Measurements from ENCODE around the gene BMPR1B. TPM values are rescaled to one million over a fixed set of nuclear protein-coding genes. Genes with fewer than 3 reads are reported as not detected.

Gene BMPR1B
- total RNA-seq, 2 donors from 2014 or later, result 0.10 to 0.24 TPM

DNA sequence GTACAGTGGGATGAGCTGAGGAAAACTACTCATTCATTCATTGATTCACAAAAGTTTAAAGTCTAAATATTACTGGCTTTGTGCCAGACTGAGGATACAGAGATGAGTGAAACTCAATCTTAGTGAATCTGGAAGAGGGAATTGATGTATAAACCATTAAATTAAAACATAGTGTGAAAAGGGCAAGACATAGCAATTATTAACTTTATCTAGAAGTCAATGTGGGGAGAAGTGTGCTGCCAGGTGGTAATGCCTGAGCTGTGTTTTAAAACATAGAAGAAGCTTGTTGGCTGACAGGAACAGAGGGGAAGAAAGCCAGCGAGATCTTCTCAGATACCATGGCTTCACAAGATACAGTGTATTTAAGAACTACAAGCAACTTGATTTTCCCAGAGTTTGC lies 153.4 kb downstream of the BMPR1B start:
- intact Hi-C loops (cut with DNase I), result no loop called here
- no peaks in the 10 kb centered on the region for H3K27me3 ChIP-seq
- no peaks in the 10 kb centered on the region for H3K9me3 ChIP-seq
- H3K4me1 ChIP-seq, result no peaks in the 10 kb centered on the region
- no peak overlapping the region for H3K9ac ChIP-seq (ENCODE audit: low read depth in 2 of 2, low read length in 2 of 2)
- H3K4me3 ChIP-seq, result no peak overlapping the region
- no peak for DNase-seq
- TF ChIP-seq, protein P1, sequence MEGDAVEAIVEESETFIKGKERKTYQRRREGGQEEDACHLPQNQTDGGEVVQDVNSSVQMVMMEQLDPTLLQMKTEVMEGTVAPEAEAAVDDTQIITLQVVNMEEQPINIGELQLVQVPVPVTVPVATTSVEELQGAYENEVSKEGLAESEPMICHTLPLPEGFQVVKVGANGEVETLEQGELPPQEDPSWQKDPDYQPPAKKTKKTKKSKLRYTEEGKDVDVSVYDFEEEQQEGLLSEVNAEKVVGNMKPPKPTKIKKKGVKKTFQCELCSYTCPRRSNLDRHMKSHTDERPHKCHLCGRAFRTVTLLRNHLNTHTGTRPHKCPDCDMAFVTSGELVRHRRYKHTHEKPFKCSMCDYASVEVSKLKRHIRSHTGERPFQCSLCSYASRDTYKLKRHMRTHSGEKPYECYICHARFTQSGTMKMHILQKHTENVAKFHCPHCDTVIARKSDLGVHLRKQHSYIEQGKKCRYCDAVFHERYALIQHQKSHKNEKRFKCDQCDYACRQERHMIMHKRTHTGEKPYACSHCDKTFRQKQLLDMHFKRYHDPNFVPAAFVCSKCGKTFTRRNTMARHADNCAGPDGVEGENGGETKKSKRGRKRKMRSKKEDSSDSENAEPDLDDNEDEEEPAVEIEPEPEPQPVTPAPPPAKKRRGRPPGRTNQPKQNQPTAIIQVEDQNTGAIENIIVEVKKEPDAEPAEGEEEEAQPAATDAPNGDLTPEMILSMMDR (IDR thresholded peaks at IDR 0.05), result no peak
- no peak overlapping the region for H3K27ac ChIP-seq
- no peaks in the 10 kb centered on the region for H3K36me3 ChIP-seq

DNA sequence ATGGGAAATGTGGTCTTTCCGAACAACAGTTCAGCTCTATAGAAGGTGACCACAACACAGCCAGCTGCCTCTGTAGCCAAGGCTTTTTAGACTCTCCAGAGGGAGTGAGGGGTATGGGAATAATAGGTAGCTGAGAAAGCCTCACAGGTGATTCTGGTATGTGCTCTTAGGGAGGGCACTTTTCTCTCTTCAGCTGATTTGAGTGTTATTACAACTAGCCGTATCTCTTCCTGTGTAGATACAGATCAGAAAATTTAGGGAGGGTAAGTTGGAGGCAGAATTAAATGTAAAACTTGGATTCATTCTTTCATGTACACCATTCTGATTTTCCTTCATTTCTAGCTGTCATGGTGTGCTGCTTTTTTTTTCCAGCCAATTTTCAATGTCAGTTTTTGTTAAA lies 154.9 kb downstream of the BMPR1B start:
- Histone ChIP-seq H3K4me3 (no peak overlapping the region), H3K9ac (ENCODE audit: low read depth in 2 of 2, low read length in 2 of 2) (no peak overlapping the region), H3K36me3 (no peaks in the 10 kb centered on the region), H3K9me3 (no peaks in the 10 kb centered on the region), H3K4me1 (no peaks in the 10 kb centered on the region), H3K27ac (no peak overlapping the region), H3K27me3 (no peaks in the 10 kb centered on the region)
- TF ChIP-seq, protein P1 (IDR thresholded peaks at IDR 0.05), result no peak
- intact Hi-C loops (cut with DNase I), result no loop called here
- DNase-seq, result no peak

DNA sequence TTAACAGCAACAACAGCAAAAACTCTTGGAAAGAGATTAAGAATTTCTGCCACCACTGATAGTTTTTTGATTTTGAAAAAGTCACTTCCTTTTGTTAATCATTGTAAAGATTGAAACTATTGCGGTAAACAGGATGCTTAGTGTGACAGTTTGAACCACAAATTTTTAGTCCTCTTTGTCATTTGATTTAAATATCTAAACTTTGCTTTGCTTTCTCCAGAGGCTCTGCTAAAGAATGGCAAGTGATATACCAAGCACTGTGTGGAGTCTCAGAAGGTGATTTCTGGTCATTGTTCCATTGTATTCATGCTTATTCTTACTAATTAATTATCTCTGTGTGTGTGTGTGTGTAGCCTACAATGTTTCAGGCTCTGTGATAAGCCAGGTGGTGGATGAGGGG lies 155.6 kb downstream of the BMPR1B start:
- no peak overlapping the region for H3K27ac ChIP-seq
- no peaks in the 10 kb centered on the region for H3K9me3 ChIP-seq
- no peak for DNase-seq
- H3K4me1 ChIP-seq, result no peaks in the 10 kb centered on the region
- TF ChIP-seq, protein P1 (IDR thresholded peaks at IDR 0.05), result no peak
- H3K9ac ChIP-seq (ENCODE audit: low read depth in 2 of 2, low read length in 2 of 2), result no peak overlapping the region
- H3K4me3 ChIP-seq, result no peak overlapping the region
- intact Hi-C loops (cut with DNase I), result no loop called here
- H3K36me3 ChIP-seq, result no peaks in the 10 kb centered on the region
- no peaks in the 10 kb centered on the region for H3K27me3 ChIP-seq

DNA sequence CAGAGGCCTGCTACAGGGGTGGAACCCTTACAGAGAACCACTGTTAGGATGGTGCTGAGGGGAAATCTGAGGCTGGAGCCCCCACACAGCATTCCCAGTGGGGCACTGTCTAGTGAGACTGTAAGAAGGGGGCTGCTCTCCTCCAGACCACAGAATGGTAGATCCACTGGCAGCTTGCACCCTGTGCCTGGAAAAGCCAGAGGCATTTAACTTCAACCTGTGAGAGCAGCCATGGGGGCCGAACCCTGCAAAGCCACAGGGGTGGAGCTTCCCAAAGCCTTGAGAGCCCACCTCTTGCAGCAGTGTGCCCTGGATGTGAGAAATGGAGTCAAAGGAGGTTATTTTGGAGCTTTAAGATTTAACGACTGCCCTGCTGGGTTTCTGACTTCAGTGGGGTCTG lies 159.4 kb downstream of the BMPR1B start:
- intact Hi-C loops (cut with DNase I), result no loop called here
- TF ChIP-seq, protein P1 (IDR thresholded peaks at IDR 0.05), result no peak
- no peaks in the 10 kb centered on the region for H3K27me3 ChIP-seq
- H3K27ac ChIP-seq, result no peak overlapping the region
- no peaks in the 10 kb centered on the region for H3K9me3 ChIP-seq
- DNase-seq, result no peak
- no peaks in the 10 kb centered on the region for H3K36me3 ChIP-seq
- H3K4me3 ChIP-seq, result no peak overlapping the region
- no peak overlapping the region for H3K9ac ChIP-seq (ENCODE audit: low read depth in 2 of 2, low read length in 2 of 2)
- no peaks in the 10 kb centered on the region for H3K4me1 ChIP-seq

DNA sequence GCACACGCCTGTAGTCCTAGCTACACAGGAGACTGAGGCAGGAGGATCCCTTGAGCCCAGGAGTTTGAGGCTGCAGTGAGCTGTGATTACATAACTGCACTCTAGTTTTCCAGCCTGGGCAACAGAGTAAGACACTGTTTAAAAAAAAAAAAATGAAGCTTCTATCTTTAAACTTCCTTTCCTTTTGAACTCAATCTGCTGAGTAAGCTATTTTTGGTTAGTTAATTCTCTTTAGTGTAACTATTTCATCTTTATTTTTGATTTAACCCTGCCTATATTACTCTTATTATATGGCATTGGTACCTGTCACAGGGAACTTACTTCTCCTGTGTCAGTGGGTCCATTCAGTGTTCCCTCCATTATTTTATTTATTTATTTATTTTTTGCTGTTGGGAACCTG lies 160.8 kb downstream of the BMPR1B start:
- no peak for DNase-seq
- H3K4me3 ChIP-seq, result no peak overlapping the region
- TF ChIP-seq, protein P1 (IDR thresholded peaks at IDR 0.05), result no peak

DNA sequence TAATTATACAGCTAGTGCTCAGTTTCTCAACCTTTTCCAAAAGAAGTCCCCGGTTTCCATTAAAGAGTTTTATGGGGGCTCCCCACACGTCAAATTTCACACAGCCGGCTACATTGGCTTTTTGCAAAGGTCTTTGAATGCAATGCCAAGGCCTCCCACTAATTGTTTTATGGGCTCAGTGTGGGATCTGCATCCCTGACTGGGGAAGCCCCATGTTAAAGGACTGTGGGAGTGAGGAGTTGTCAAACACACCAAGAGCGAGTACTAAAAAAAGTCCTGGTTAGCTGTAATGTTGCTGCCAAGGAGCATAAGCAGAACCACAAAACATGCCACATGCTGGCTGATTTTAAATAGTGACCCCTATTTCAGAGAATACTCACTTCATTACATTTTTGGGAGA lies 162.6 kb downstream of the BMPR1B start:
- H3K4me3 ChIP-seq, result no peak overlapping the region
- H3K9ac ChIP-seq (ENCODE audit: low read depth in 2 of 2, low read length in 2 of 2), result no peak overlapping the region
- TF ChIP-seq, protein P1 (IDR thresholded peaks at IDR 0.05), result no peak
- intact Hi-C loops (cut with DNase I), result no loop called here
- no peaks in the 10 kb centered on the region for H3K36me3 ChIP-seq
- DNase-seq, result no peak
- H3K27me3 ChIP-seq, result no peaks in the 10 kb centered on the region
- no peaks in the 10 kb centered on the region for H3K4me1 ChIP-seq
- H3K9me3 ChIP-seq, result no peaks in the 10 kb centered on the region
- no peak overlapping the region for H3K27ac ChIP-seq

More for the DNA sequence above, 160.8 kb downstream of the BMPR1B start:
- Histone ChIP-seq H3K9ac (ENCODE audit: low read depth in 2 of 2, low read length in 2 of 2) (no peak overlapping the region), H3K9me3 (no peaks in the 10 kb centered on the region), H3K4me1 (no peaks in the 10 kb centered on the region), H3K27me3 (no peaks in the 10 kb centered on the region), H3K36me3 (no peaks in the 10 kb centered on the region), H3K27ac (no peak overlapping the region)
- intact Hi-C loops (cut with DNase I), result no loop called here
